Ascending aorta (tissue), 2 donors: ENCODE data around the gene ATP5F1E. TPM values are rescaled to one million over a fixed set of nuclear protein-coding genes. Genes with fewer than 3 reads are reported as not detected.

Source experiments
- DNase-seq, 2 donors: peaks; one replicate each; pipeline ENCODE4 v3.0.0-alpha.2; 2019; ENCODE audit warnings: low spot score in 2 of 2
- H3K27ac ChIP-seq, 2 donors: fragments of 200-600 bp; sonication (generic); one replicate each; pipeline ENCODE4 v1.5.1; 2016 to 2017; ENCODE audit warnings: mild to moderate bottlenecking in 1 of 2
- H3K27me3 ChIP-seq: fragments of 200-600 bp; sonication (generic); one replicate; pipeline ENCODE4 v1.5.1; 2017
- H3K36me3 ChIP-seq, 2 donors: fragments of 200-600 bp; sonication (generic); one replicate each; pipeline ENCODE4 v1.5.1; 2016
- H3K4me1 ChIP-seq, 2 donors: fragments of 200-600 bp; sonication (generic); one replicate each; pipeline ENCODE4 v1.5.1; 2016 to 2017; ENCODE audit warnings: mild to moderate bottlenecking in 1 of 2
- H3K4me3 ChIP-seq, 2 donors: fragments of 200-600 bp; sonication (generic); one replicate each; pipeline ENCODE4 v1.5.1; 2016 to 2017; ENCODE audit warnings: mild to moderate bottlenecking in 1 of 2
- H3K9me3 ChIP-seq, 2 donors: fragments of 200-600 bp; sonication (generic); one replicate each; pipeline ENCODE4 v1.5.1; 2016
- CTCF ChIP-seq, 3 experiments: fragments of 200-600 bp in 2 of 3; fragments of 450-650 bp in 1 of 3; sonication (generic) in 2 of 3; IDR thresholded peaks; one replicate each; pipeline ENCODE4 v1.5.1; 2016 to 2019; ENCODE audit warnings: antibody characterized with exemption in 3 of 3, mild to moderate bottlenecking in 1 of 3, moderate library complexity in 1 of 3
- intact Hi-C: fragments of 100-400 bp; cut with DNase I; formaldehyde crosslinking; loops from one replicate; pipeline ENCODE4 v1.15.1; 2023
- total RNA-seq: library from RNA; depleted of rRNA; stranded (reverse); fragments of >200 nt; gene quantifications from one replicate; pipeline ENCODE4 v1.1.0, GENCODE V29; 2016

ATP5F1E gene
- total RNA-seq, 1 donor from 2014 or later, result 12.7 TPM

GRCh38 chr20:58976061-58976730 lies 55.9 kb downstream of the ATP5F1E start:
- H3K4me3 ChIP-seq, result no peak overlapping the region
- intact Hi-C loops, result no loop called here
- DNase-seq, result peak in 1 of 2 donors; percentile 30

More at GRCh38 chr20:58976061-58976730, 55.9 kb downstream of the ATP5F1E start:
- no peak overlapping the region for H3K27ac ChIP-seq
- peaks cover 0 to 3% of the 10 kb centered on the region in 2 donors for H3K4me1 ChIP-seq
- TF ChIP-seq CTCF (IDR thresholded peaks at IDR 0.05), result no peak
- H3K27me3 ChIP-seq, result no peaks in the 10 kb centered on the region
- H3K36me3 ChIP-seq, result no peaks in the 10 kb centered on the region
- peaks cover 0 to 17% of the 10 kb centered on the region in 2 donors for H3K9me3 ChIP-seq

Other genes with a start within 250 kb of the ATP5F1E start
- not detected for gene GNAS-AS1, start 181.4 kb downstream of the ATP5F1E start, total RNA-seq
- gene GNAS, start 179.6 kb downstream of the ATP5F1E start, total RNA-seq, result 663 TPM
- gene NELFCD, start 51.1 kb downstream of the ATP5F1E start, total RNA-seq, result 20.8 TPM
- gene CTSZ, start 25.1 kb downstream of the ATP5F1E start, total RNA-seq, result 342 TPM
- gene TUBB1, start 12.9 kb downstream of the ATP5F1E start, total RNA-seq, result not detected
- gene PRELID3B, start 10.5 kb upstream of the ATP5F1E start, total RNA-seq, result 13.4 TPM
- 0.53 TPM for gene ZNF831, start 131.5 kb upstream of the ATP5F1E start, total RNA-seq